HG03045 (cell line): ENCODE measurements around the gene COG7.
"Not testable (repeated sequence)": the region's sequence is repeated elsewhere in the genome, so short reads cannot be mapped to it uniquely, and the experiment has no call there.

Source experiments
- ATAC-seq: cut with Tn5 transposase; IDR thresholded peaks from one replicate; pipeline ENCODE4 v1.9.1; 2021; ENCODE audit warnings: mild to moderate bottlenecking, moderate library complexity; ENCODE audit not compliant: unreplicated experiment

The COG7 gene

GRCh38 chr16:23452572-23453337, at the start of gene COG7:
Gene COG7 (minus strand): TSS chr16:23453189. CDS start chr16:23452994, 195 bp downstream.
- ATAC-seq: peak; percentile 89

GRCh38 chr16:23502466-23502865, 49.5 kb upstream of the COG7 start:
- ATAC-seq: no peak

- no peak for ATAC-seq
Measured at GRCh38 chr16:23501291-23501690, 48.3 kb upstream of the COG7 start.

- ATAC-seq: no peak
Measured at GRCh38 chr16:23500862-23501225, 47.9 kb upstream of the COG7 start.

- ATAC-seq: no peak
Measured at GRCh38 chr16:23500212-23500861, 47.3 kb upstream of the COG7 start.

- no peak for ATAC-seq
Measured at GRCh38 chr16:23499801-23500200, 46.8 kb upstream of the COG7 start.

- ATAC-seq: no peak
Measured at GRCh38 chr16:23498863-23499262, 45.9 kb upstream of the COG7 start.

- no peak for ATAC-seq
Measured at GRCh38 chr16:23497543-23497868, 44.5 kb upstream of the COG7 start.

- no peak for ATAC-seq
Measured at GRCh38 chr16:23496821-23497542, 44.0 kb upstream of the COG7 start.

GRCh38 chr16:23495671-23496070, 42.7 kb upstream of the COG7 start:
- no peak for ATAC-seq

- ATAC-seq: no peak
Measured at GRCh38 chr16:23494188-23494587, 41.2 kb upstream of the COG7 start.

GRCh38 chr16:23491490-23492391, 38.8 kb upstream of the COG7 start:
- no peak for ATAC-seq

GRCh38 chr16:23486480-23486879, 33.5 kb upstream of the COG7 start:
- ATAC-seq: no peak

- ATAC-seq: no peak
Measured at GRCh38 chr16:23485841-23486240, 32.9 kb upstream of the COG7 start.

GRCh38 chr16:23485257-23485614, 32.2 kb upstream of the COG7 start:
- ATAC-seq: no peak

GRCh38 chr16:23484510-23485256, 31.7 kb upstream of the COG7 start:
- ATAC-seq: no peak

GRCh38 chr16:23483492-23483891, 30.5 kb upstream of the COG7 start:
- not testable (repeated sequence) for ATAC-seq

- ATAC-seq: no peak
Measured at GRCh38 chr16:23482778-23483177, 29.8 kb upstream of the COG7 start.

- ATAC-seq: no peak
Measured at GRCh38 chr16:23480257-23480656, 27.3 kb upstream of the COG7 start.

GRCh38 chr16:23479138-23479537, 26.1 kb upstream of the COG7 start:
- no peak for ATAC-seq
